Measurements from ENCODE around the gene TTBK2. TPM values are rescaled to one million over a fixed set of nuclear protein-coding genes. Genes with fewer than 3 reads are reported as not detected.

TTBK2 gene
- polyA plus RNA-seq, 3 donors, result 1.0 to 5.6 (median 3.5) TPM

- no peak overlapping the region for H3K27ac ChIP-seq (ENCODE audit: low read depth, low read length)
Observed at GRCh38 chr15:42848846-42849245, 71.7 kb downstream of the TTBK2 start.

- 83 to 96% (median 94%) methylated on average over 1 of the region's 1 CpG for WGBS, 3 donors
- no peak overlapping the region for H3K27ac ChIP-seq (ENCODE audit: low read depth, low read length)
Observed at GRCh38 chr15:42846647-42847046, 73.9 kb downstream of the TTBK2 start.

DNA sequence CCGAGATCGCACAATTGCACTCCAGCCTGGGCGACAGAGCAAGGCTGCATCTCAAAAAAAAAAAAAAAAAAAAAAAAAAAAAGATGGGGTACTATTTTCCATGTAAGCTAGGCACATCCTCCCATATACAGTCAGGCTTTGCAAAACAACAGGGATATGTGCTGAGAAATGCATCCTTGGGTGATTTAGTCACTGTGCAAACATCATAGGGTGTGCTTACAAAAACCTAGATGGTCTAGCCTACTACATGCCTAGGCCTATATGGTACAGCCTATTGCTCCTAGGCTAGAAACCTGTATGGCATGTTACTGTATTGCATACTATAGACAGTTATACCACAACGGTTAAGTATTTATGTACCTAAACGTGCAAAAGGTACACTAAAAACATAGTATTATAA is 75.0 kb downstream of the TTBK2 start:
- no peak overlapping the region for H3K27ac ChIP-seq (ENCODE audit: low read depth, low read length)
- WGBS, 3 donors, result 93 to 98% (median 95%) methylated on average over 5 of the region's 5 CpGs

- WGBS, 3 donors, result 95 to 98% (median 96%) methylated on average over 4 of the region's 4 CpGs
- no peak overlapping the region for H3K27ac ChIP-seq (ENCODE audit: low read depth, low read length)
Observed at GRCh38 chr15:42843699-42844098, 76.9 kb downstream of the TTBK2 start.

DNA sequence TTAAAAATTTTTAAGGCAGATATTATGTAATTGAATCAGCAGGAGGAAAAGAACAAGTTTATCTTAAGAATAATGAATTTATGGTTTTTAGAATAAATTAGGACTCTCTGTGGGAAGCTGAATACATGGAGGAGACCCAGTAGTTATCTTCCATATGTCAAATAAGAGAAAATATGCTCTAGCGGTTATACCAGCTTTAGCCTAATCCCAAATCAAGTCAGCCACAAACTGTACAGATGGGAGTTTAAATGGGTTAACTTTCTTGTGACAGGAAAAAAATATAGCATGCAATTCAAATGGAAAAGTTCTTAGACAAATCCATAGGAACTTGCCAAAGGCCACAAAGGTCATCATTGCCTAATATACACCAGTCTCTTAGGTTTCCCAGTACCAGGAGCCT is 84.3 kb downstream of the TTBK2 start:
- H3K27ac ChIP-seq (ENCODE audit: low read depth, low read length), result no peak overlapping the region
- 92 to 100% (median 93%) methylated on average over 1 of the region's 1 CpG for WGBS, 3 donors

DNA sequence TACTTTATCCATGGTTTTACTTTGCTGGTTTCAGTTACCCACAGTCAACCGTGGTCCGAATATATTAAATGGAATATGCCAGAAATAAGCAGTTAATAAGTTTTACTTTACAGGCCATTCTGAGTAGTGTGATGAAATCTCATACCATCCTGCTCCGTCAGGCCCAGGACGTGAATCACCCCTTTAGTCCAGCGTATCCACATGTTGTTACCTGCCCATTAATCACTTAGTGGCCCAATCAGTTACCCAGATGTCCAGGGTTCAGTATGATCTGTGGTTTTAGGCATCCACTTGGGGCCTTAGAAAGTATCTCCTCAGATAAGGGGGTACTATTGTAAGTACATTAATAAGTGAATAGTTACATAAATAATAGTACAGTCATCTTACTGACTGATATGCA is 88.0 kb downstream of the TTBK2 start:
- WGBS, 3 donors, result 91 to 92% (median 92%) methylated on average over 5 of the region's 5 CpGs
- no peak overlapping the region for H3K27ac ChIP-seq (ENCODE audit: low read depth, low read length)

GRCh38 chr15:42826251-42826890 is 94.2 kb downstream of the TTBK2 start:
- no peak overlapping the region for H3K27ac ChIP-seq (ENCODE audit: low read depth, low read length)
- WGBS, 3 donors, result 82 to 95% (median 94%) methylated on average over 4 of the region's 4 CpGs

DNA sequence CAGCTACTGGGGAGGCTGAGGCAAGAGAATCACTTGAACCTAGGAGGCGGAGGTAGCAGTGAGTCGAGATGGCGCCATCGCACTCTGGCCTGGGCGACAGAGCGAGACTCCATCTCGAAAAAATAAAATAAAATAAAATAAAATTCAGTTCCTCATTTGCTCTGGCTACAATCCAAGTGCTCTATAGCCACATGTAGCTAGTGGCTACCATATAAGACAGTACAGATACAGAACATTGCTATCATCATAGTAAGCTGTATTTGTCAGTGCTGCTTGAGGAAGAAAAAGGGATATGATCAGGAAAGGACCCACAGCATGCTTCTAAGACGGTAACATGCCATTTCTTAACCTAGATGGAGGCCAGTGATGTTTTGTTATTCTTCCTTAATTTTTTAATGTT is 95.0 kb downstream of the TTBK2 start:
- no peak overlapping the region for H3K27ac ChIP-seq (ENCODE audit: low read depth, low read length)
- 94 to 97% (median 96%) methylated on average over 8 of the region's 8 CpGs for WGBS, 3 donors

DNA sequence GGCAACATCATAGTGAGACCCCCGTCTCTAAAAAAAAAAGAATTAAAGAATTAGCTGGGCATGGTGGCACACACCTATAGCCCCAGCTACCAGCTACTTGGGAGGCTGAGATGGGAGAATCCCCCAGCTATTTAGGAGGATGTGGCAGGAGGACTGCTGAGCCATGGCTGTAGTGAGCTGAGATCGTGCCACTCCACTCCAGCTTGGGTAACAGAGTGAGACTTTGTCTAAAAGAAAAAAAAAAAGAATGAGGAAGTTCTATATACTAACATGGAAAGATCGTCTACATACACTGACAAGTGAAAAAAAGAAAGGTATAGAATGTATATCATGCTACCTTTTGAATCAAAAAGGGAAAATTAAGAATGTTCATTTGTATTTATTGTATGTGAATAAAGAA is 99.8 kb downstream of the TTBK2 start:
- WGBS, 3 donors, result 75 to 91% (median 82%) methylated on average over 3 of the region's 3 CpGs

DNA sequence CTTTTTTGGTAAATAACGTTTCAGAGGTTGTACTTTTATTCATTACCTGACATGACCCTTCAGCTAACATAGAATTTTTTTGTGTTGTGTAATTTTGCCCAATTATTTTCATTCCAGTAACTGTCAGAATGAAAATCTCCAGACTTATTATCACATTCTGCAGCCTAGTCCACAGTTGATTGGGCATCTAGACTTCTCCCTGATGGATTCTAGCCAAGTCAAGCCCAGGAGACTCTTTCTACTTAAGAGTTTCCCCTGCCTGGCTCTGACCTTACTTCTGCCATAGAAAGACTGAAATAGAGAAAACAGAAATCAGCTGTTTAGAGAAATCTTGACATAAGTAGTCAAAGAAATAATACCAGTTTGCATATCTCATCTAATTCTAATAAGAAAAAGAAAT is 100.8 kb downstream of the TTBK2 start:
- 64 to 85% (median 72%) methylated on average over 1 of the region's 1 CpG for WGBS, 3 donors
- no peak overlapping the region for H3K27ac ChIP-seq (ENCODE audit: low read depth, low read length)

More for the DNA sequence above, 99.8 kb downstream of the TTBK2 start:
- H3K27ac ChIP-seq (ENCODE audit: low read depth, low read length), result no peak overlapping the region

DNA sequence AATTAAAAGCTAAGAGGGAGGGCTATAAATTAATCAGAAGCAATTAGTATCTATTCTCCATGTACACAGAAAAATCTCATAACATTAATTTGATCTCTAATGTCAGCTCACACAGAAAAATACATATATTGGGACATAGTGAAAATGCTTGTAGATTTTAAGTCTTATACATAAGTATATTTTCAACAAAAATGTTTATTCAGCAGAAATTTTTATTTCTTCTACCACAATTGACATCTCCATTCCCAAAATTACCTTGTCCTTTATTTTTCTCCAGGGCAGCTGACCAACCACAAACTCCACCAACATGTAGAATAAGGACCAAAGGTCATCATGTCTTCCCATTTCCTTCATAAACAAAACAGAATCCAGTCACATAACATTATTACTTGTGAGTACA is 109.1 kb downstream of the TTBK2 start:
- no peak overlapping the region for H3K27ac ChIP-seq (ENCODE audit: low read depth, low read length)

- WGBS, 3 donors, result 89 to 94% (median 91%) methylated on average over 1 of the region's 1 CpG
- no peak overlapping the region for H3K27ac ChIP-seq (ENCODE audit: low read depth, low read length)
Observed at GRCh38 chr15:42808913-42809312, 111.7 kb downstream of the TTBK2 start.

DNA sequence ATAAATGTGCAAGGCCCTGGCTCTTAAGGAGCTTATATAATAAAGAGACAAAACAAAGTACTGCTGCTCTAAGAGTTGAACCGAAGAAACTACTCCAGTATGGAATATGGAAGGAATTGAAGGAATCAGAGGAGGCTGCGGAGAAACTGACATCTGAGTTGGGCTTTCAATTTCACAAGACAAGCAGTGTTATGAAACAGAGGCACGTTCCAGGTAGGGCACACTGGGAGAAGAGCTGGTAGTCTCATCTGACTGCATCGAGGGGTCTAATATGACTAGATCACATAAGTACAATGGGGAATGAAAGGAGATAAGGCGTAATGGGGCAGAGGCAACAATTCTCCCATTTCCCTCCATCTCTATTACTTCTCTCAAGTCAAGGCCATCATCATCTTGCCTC is 115.3 kb downstream of the TTBK2 start:
- WGBS, 3 donors, result 89 to 98% (median 90%) methylated on average over 5 of the region's 5 CpGs
- H3K27ac ChIP-seq (ENCODE audit: low read depth, low read length), result no peak overlapping the region

- WGBS, 3 donors, result 73 to 80% (median 78%) methylated on average over 3 of the region's 3 CpGs
- no peak overlapping the region for H3K27ac ChIP-seq (ENCODE audit: low read depth, low read length)
Observed at GRCh38 chr15:42804739-42805138, 115.8 kb downstream of the TTBK2 start.

- no peak overlapping the region for H3K27ac ChIP-seq (ENCODE audit: low read depth, low read length)
- WGBS, 3 donors, result 93 to 99% (median 96%) methylated on average over 4 of the region's 4 CpGs
Observed at GRCh38 chr15:42803436-42803835, 117.1 kb downstream of the TTBK2 start.

GRCh38 chr15:42802168-42802567 is 118.4 kb downstream of the TTBK2 start:
- 93 to 97% (median 95%) methylated on average over 8 of the region's 8 CpGs for WGBS, 3 donors
- H3K27ac ChIP-seq (ENCODE audit: low read depth, low read length), result no peak overlapping the region

DNA sequence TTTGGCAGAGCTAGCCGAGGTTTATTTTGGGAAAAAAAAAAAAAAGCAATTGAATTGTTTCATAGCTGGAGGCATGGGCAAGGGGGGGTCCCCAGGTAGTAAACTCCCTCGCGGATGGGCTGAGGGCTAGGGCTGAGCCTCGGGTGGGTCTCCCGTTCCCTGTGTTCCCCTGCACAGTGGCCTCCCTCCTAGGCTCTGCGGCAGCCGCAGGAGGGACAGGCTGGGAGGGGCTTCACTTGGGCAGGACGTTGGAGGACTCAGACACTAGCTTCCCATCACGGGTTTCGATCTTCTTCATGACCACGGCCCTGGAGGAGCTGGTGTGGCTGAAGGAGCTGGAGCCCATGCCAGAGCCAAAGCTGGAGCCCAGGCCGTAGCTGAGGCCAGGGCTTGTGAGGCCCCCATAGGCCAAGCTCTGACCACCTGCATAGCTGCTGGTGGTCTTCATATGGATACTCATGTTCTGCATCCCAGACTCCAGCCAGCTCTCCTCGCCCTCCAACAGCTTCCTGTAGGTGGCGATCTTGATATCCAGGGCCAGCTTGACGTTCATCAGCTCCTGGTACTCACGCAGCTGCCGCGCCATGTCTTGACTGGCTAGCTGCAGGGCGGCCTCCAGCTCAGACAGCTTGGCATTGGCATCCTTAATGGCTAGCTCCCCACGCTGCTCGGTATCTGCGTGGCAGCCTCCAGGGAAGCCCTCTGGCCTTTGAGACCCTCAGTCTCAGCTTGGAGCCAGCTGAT is 119.7 kb downstream of the TTBK2 start:
- WGBS, 3 donors, result 89 to 92% (median 91%) methylated on average over 19 to 22 of the region's 22 CpGs

DNA sequence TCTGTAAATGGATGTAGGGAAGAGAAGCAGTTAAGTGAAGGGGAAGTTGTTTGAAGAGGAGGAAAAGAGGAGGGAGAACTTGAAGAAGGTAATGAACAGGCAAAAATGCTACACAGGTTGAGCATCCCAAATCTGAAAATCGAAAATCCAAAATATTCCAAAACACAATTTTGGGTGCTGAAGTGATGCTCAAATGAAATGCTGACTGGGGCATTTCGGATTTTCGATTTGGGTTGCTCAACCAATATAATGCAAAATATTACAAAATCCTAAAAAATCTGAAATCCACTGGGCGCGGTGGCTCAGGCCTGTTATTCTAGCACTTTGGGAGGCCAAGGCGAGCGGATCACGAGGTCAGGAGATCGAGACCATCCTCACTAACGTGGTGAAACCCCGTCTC is 121.8 kb downstream of the TTBK2 start:
- H3K27ac ChIP-seq (ENCODE audit: low read depth, low read length), result no peak overlapping the region
- WGBS, 3 donors, result 94 to 97% (median 94%) methylated on average over 11 of the region's 11 CpGs

More for the DNA sequence above, 119.7 kb downstream of the TTBK2 start:
- no peak overlapping the region for H3K27ac ChIP-seq (ENCODE audit: low read depth, low read length)

GRCh38 chr15:42796955-42797782 is 123.4 kb downstream of the TTBK2 start:
- WGBS, 3 donors, result 82 to 91% (median 88%) methylated on average over 5 of the region's 5 CpGs
- no peak overlapping the region for H3K27ac ChIP-seq (ENCODE audit: low read depth, low read length)
